GM19025 (cell line): Measurements from ENCODE around the gene ITLN2.
"Not testable (repeated sequence)": the region's sequence is repeated elsewhere in the genome, so short reads cannot be mapped to it uniquely, and the experiment has no call there.

ENCODE experiments used
- ATAC-seq: cut with Tn5 transposase; IDR thresholded peaks from one replicate; pipeline ENCODE4 v1.9.1; 2021; ENCODE audit warnings: mild to moderate bottlenecking, low read depth, moderate library complexity; ENCODE audit not compliant: unreplicated experiment

ITLN2 gene

GRCh38 chr1:160954158-160955104, at the start of gene ITLN2:
Gene ITLN2 (minus strand): TSS chr1:160954809. CDS start chr1:160954741, 68 bp downstream.
- ATAC-seq = no peak

- no peak for ATAC-seq
Observed at GRCh38 chr1:161001525-161001924, 46.9 kb upstream of the ITLN2 start.

- no peak for ATAC-seq
Observed at GRCh38 chr1:161000736-161001480, 46.3 kb upstream of the ITLN2 start.

GRCh38 chr1:160999376-160999775, 44.8 kb upstream of the ITLN2 start:
- no peak for ATAC-seq

GRCh38 chr1:160997323-160998038, 42.9 kb upstream of the ITLN2 start:
- peak; percentile 51 for ATAC-seq

GRCh38 chr1:160996178-160996577, 41.6 kb upstream of the ITLN2 start:
- no peak for ATAC-seq

- ATAC-seq = no peak
Observed at GRCh38 chr1:160993544-160994193, 39.1 kb upstream of the ITLN2 start.

- ATAC-seq = not testable (repeated sequence)
Observed at GRCh38 chr1:160992036-160992435, 37.4 kb upstream of the ITLN2 start.

- no peak for ATAC-seq
Observed at GRCh38 chr1:160987359-160988050, 32.9 kb upstream of the ITLN2 start.

GRCh38 chr1:160985723-160986122, 31.1 kb upstream of the ITLN2 start:
- no peak for ATAC-seq

- ATAC-seq = no peak
Observed at GRCh38 chr1:160981584-160982411, 27.2 kb upstream of the ITLN2 start.

- ATAC-seq = no peak
Observed at GRCh38 chr1:160979286-160979685, 24.7 kb upstream of the ITLN2 start.

GRCh38 chr1:160978510-160978927, 23.9 kb upstream of the ITLN2 start:
- ATAC-seq = no peak

- ATAC-seq = no peak
Observed at GRCh38 chr1:160975026-160975425, 20.4 kb upstream of the ITLN2 start.

GRCh38 chr1:160973491-160973890, 18.9 kb upstream of the ITLN2 start:
- no peak for ATAC-seq

GRCh38 chr1:160972939-160973338, 18.3 kb upstream of the ITLN2 start:
- no peak for ATAC-seq

GRCh38 chr1:160971618-160972056, 17.0 kb upstream of the ITLN2 start:
- no peak for ATAC-seq

- no peak for ATAC-seq
Observed at GRCh38 chr1:160963521-160963920, 8.9 kb upstream of the ITLN2 start.

GRCh38 chr1:160961419-160961818, 6.8 kb upstream of the ITLN2 start:
- ATAC-seq = no peak
